ENCODE measurements around the gene CTSA.

CTSA gene

DNA sequence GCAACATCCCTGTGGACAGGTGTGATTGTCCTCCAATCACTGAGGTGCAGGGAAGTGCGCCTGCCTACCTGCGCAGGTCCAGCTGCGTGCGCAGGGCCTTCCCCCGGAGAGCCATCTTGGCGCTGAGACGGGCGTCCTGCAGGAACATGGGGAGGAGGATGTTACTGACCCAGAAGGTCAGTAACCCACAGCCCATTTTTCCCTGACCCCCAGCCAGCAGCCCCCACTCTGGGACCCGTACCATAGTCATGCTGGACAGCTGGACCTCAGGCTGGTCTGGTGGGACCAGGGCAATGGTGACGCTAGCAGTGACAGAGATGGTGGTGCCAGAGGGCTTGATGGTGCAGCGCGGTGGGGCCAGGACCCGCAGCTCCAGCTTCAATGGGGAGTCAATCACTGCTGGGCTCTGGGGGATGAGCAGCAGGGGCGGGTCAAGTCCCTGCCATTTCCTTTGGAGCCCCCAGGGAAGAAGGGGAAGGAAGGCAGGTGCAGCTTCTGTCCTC, 11.1 kb downstream of the CTSA start:
- DNase-seq = no peak
- Mint-ChIP-seq H3K9me3 (no peaks in the 10 kb centered on the region), H3K27ac (no peak overlapping the region), H3K27me3 (ENCODE audit: low read depth, poor library complexity) (no peaks in the 10 kb centered on the region), H3K4me3 (no peak overlapping the region), H3K36me3 (ENCODE audit: low read depth) (peaks cover 34% of the 10 kb centered on the region), H3K4me1 (no peaks in the 10 kb centered on the region)
- TF ChIP-seq, protein P1, sequence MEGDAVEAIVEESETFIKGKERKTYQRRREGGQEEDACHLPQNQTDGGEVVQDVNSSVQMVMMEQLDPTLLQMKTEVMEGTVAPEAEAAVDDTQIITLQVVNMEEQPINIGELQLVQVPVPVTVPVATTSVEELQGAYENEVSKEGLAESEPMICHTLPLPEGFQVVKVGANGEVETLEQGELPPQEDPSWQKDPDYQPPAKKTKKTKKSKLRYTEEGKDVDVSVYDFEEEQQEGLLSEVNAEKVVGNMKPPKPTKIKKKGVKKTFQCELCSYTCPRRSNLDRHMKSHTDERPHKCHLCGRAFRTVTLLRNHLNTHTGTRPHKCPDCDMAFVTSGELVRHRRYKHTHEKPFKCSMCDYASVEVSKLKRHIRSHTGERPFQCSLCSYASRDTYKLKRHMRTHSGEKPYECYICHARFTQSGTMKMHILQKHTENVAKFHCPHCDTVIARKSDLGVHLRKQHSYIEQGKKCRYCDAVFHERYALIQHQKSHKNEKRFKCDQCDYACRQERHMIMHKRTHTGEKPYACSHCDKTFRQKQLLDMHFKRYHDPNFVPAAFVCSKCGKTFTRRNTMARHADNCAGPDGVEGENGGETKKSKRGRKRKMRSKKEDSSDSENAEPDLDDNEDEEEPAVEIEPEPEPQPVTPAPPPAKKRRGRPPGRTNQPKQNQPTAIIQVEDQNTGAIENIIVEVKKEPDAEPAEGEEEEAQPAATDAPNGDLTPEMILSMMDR (IDR thresholded peaks at IDR 0.05) = no peak

DNA sequence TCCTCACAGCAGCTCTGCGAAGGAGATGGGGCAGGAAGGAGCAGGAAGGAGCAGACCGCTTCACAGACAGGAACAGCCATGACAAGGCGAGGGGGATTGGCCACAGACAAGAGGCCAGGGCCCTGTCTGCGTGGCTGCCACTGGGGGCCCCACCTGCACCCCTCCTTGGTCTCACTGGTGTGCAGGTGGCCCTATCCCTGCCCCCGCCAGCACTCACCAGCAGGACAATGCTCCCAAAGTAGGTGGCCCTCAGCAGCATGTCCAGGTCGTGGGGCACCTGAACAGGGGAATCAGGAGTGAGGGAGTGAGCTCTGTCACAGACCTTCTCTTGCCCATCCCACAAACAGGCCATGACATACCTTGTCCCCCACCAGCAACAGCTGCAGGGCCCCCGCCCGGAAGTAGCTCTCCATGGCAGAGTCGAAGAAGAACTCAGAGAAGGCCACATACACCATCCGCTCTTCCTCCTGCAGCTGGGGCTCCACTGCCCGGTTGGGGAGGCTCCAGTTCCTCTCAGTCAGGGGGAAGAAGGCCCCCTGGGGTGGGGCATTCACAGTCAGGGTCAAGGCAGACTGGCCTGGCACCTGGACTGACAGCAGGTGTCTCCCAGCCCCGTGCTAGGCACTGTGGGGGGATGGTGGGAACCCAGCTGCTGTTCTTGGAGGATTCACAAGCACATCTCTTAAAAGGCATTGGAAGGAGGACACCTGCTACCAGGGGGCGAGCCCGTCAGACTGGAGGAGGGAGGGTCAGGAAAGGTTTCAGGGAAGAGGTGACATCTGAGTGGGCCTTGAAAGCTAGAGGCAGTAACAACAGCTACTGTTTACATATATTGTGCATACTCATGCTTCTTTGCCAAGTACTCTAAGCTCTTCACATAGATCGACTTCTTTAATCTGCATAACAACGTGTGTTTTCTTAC, 13.7 kb downstream of the CTSA start:
- TF ChIP-seq, protein P1 (IDR thresholded peaks at IDR 0.05) = no peak
- H3K27ac Mint-ChIP-seq = no peak overlapping the region
- peaks cover 3% of the 10 kb centered on the region for H3K4me1 Mint-ChIP-seq
- H3K9me3 Mint-ChIP-seq = no peaks in the 10 kb centered on the region
- H3K27me3 Mint-ChIP-seq (ENCODE audit: low read depth, poor library complexity) = peaks cover 4% of the 10 kb centered on the region
- peaks cover 37% of the 10 kb centered on the region for H3K36me3 Mint-ChIP-seq (ENCODE audit: low read depth)
- H3K4me3 Mint-ChIP-seq = no peak overlapping the region
- no peak for DNase-seq

DNA sequence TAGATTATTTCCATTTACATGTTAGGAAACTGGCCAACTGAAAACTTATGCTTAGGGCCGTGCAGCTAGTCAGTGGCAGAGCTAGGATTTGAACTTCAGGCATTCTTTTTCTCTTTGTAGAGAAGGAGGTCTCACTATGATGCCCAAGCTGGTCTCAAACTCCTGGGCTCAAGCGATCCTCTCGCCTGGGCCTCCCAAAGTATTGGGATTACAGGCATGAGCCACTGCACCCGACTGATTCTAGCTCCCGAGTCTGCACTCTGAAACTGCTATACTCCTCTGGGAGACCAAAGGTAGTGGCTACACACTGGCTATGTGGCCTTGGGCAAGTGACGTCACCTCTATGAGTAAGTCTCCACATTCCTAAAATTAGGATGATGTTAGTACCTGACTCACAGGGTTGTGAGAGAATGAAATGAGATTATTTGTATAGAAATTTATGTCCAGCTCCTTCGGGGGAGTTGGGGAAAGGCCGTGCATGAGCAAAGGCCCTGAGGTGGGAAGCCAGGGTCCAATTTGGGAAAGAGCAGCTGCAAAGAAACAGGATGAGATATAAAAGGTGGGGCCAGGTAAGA, 14.5 kb downstream of the CTSA start:
- no peak for DNase-seq
- TF ChIP-seq, protein P1 (IDR thresholded peaks at IDR 0.05) = no peak
- H3K9me3 Mint-ChIP-seq = no peaks in the 10 kb centered on the region
- peaks cover 39% of the 10 kb centered on the region for H3K36me3 Mint-ChIP-seq (ENCODE audit: low read depth)
- H3K4me1 Mint-ChIP-seq = peaks cover 10% of the 10 kb centered on the region
- no peak overlapping the region for H3K4me3 Mint-ChIP-seq
- H3K27me3 Mint-ChIP-seq (ENCODE audit: low read depth, poor library complexity) = peaks cover 4% of the 10 kb centered on the region
- no peak overlapping the region for H3K27ac Mint-ChIP-seq

DNA sequence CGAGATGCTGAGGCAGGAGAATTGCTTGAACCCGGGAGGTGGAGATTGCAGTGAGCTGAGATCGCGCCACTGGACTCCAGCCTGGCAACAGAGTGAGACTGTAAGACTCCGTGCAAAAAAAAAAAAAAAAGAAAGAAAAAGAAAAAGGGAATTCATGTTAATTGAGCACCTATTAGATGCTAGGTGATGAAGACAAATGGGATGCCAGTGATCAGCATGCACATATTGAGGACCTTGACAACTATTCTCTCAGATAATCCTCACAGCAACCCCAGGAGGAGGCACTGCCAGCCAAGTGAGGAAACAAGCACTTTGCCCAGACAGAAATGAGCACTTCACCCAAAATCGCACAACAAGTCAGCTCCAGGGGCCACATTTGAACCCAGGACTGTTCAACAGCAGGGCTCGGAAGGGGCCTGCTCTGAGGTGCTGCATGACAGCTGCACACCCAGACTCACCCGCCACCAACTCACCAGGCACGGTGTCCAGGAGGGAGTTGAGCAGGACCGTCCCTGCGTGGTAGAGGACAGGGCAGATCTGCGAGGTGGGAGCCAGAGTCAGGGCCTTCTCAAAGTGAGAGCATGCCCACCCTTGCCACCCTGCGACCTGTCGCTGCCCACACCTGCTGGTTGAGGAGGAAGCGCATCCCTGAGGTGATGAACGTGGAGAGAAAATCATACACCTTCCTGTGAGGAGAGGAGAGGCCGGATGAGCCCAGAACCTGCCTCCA, 16.2 kb downstream of the CTSA start:
- no peaks in the 10 kb centered on the region for H3K9me3 Mint-ChIP-seq
- TF ChIP-seq, protein P1 (IDR thresholded peaks at IDR 0.05) = no peak
- H3K4me3 Mint-ChIP-seq = no peak overlapping the region
- no peak for DNase-seq
- H3K4me1 Mint-ChIP-seq = peaks cover 22% of the 10 kb centered on the region
- peaks cover 42% of the 10 kb centered on the region for H3K36me3 Mint-ChIP-seq (ENCODE audit: low read depth)
- H3K27me3 Mint-ChIP-seq (ENCODE audit: low read depth, poor library complexity) = peaks cover 4% of the 10 kb centered on the region
- H3K27ac Mint-ChIP-seq = no peak overlapping the region

DNA sequence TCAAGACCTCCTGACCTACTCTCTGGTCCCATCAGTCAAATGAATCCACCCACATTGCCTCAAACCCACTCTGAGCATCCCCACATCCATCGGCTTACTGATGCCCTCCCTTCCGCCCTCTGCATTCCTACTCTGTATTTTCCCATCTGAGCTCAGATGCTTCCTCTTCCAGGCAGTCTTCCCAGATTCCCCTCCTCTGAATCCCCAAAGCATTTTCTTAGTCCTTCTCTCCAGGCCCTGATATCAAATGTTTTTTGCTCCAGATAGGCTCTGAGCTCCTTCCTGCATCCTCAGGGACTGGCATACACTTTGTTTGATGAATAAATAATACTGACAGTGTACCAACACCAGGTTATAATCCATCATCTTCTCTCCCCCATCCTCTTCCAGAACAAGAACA, 16.9 kb downstream of the CTSA start:
- no peak overlapping the region for H3K4me3 Mint-ChIP-seq
- DNase-seq = no peak
- peaks cover 41% of the 10 kb centered on the region for H3K36me3 Mint-ChIP-seq (ENCODE audit: low read depth)
- H3K27me3 Mint-ChIP-seq (ENCODE audit: low read depth, poor library complexity) = peaks cover 4% of the 10 kb centered on the region
- peaks cover 24% of the 10 kb centered on the region for H3K4me1 Mint-ChIP-seq
- peak overlapping the region; percentile 26 for H3K27ac Mint-ChIP-seq
- H3K9me3 Mint-ChIP-seq = no peaks in the 10 kb centered on the region
- TF ChIP-seq, protein P1 (IDR thresholded peaks at IDR 0.05) = no peak
